HEK293T (cell line): Measurements from ENCODE around the gene DEUP1.

Source experiments
- CTCF ChIA-PET: fragments of 350-600 bp; formaldehyde crosslinking; extraction: SDS; loops from one replicate; lab custom pipeline; 2021; ENCODE audit warnings: antibody characterized with exemption, inconsistent platforms; lab: Yijun Ruan, JAX
- POLR2A ChIA-PET: fragments of 350-600 bp; formaldehyde crosslinking; extraction: SDS; loops from one replicate; lab custom pipeline; 2020; ENCODE audit warnings: antibody characterized with exemption, inconsistent platforms; lab: Yijun Ruan, JAX
- DNase-seq: peaks from one replicate; pipeline ENCODE4 v3.0.0; 2012; ENCODE audit warnings: mixed read lengths; ENCODE audit errors: extremely low spot score
- ARNT ChIP-seq: fragments of 450-650 bp; IDR thresholded peaks from 2 replicates; pipeline ENCODE4 v1.6.1; 2017; ENCODE audit warnings: mild to moderate bottlenecking
- BHLHE40 ChIP-seq: fragments of 450-650 bp; IDR thresholded peaks from 2 replicates; pipeline ENCODE4 v1.6.1; 2016; ENCODE audit warnings: mild to moderate bottlenecking, moderate library complexity, borderline replicate concordance
- CTBP1 ChIP-seq: fragments of 450-650 bp; IDR thresholded peaks from 2 replicates; pipeline ENCODE4 v1.6.1; 2016; ENCODE audit warnings: borderline replicate concordance
- ELF4 ChIP-seq: fragments of 450-650 bp; IDR thresholded peaks from 2 replicates; pipeline ENCODE4 v1.6.1; 2017; ENCODE audit warnings: antibody characterized with exemption
- FOXA1 ChIP-seq: fragments of 450-650 bp; IDR thresholded peaks from 2 replicates; pipeline ENCODE4 v1.6.1; 2016; ENCODE audit warnings: mild to moderate bottlenecking
- FOXK2 ChIP-seq: fragments of 450-650 bp; IDR thresholded peaks from 2 replicates; pipeline ENCODE4 v1.6.1; 2016; ENCODE audit warnings: mild to moderate bottlenecking
- FOXM1 ChIP-seq: fragments of 450-650 bp; IDR thresholded peaks from 2 replicates; pipeline ENCODE4 v1.6.1; 2017; ENCODE audit warnings: mild to moderate bottlenecking, borderline replicate concordance
- HDGF ChIP-seq: fragments of 450-650 bp; IDR thresholded peaks from 2 replicates; pipeline ENCODE4 v1.6.1; 2017; ENCODE audit warnings: antibody characterized with exemption, borderline replicate concordance
- L3MBTL2 ChIP-seq: fragments of 450-650 bp; conservative IDR thresholded peaks from 2 replicates; pipeline ENCODE4 v1.6.1; 2016; ENCODE audit warnings: mild to moderate bottlenecking
- LEF1 ChIP-seq: fragments of 450-650 bp; IDR thresholded peaks from 2 replicates; pipeline ENCODE4 v1.6.1; 2017; ENCODE audit warnings: mild to moderate bottlenecking, borderline replicate concordance
- NFRKB ChIP-seq: fragments of 450-650 bp; IDR thresholded peaks from 2 replicates; pipeline ENCODE4 v1.6.1; 2016; ENCODE audit warnings: mild to moderate bottlenecking, moderate library complexity
- PKNOX1 ChIP-seq: fragments of 450-650 bp; IDR thresholded peaks from 2 replicates; pipeline ENCODE4 v1.6.1; 2016
- SP1 ChIP-seq: fragments of 450-650 bp; IDR thresholded peaks from 2 replicates; pipeline ENCODE4 v1.6.1; 2017
- SUZ12 ChIP-seq: fragments of 450-650 bp; IDR thresholded peaks from 2 replicates; pipeline ENCODE4 v1.6.1; 2016; ENCODE audit warnings: mild to moderate bottlenecking
- TARDBP ChIP-seq: fragments of 450-650 bp; IDR thresholded peaks from 2 replicates; pipeline ENCODE4 v1.6.1; 2016
- ZNF384 ChIP-seq: fragments of 450-650 bp; IDR thresholded peaks from 2 replicates; pipeline ENCODE4 v1.6.1; 2016

Gene DEUP1

DNA sequence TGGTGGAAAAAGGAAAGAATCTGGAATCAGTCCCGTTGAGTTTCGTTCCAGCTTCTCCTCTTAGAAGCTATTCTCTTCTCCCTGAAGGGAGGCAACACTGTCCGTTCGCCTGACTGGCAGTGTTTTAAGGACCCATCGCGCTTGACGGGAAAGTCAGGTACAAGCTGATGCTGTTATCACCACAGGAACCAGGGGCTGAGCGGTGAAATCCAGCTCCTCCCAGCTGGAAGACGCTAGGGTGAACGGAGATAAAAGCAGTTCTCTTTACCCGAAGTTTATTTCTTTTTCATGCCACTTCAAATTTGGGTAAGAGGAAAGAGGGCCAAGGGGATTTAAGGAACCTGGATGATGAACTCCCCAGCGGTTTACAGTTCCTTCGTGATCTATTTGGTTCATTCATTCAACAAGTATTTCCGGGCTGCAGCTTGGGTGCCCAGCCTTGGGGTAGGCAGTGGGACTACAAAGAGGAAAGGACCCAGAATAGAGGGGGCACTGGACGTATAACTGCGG is 551 bp upstream of the DEUP1 start:
- TF ChIP-seq L3MBTL2 (no peak), ARNT (no peak), CTBP1 (no peak), ELF4 (no peak), TARDBP (no peak), BHLHE40 (no peak), FOXM1 (no peak), HDGF (no peak), SP1 (no peak), FOXA1 (no peak), LEF1 (no peak), SUZ12 (no peak), PKNOX1 (no peak), NFRKB (no peak)
- ChIA-PET CTCF (no interaction called here), POLR2A (no interaction called here)
- no peak for DNase-seq

DNA sequence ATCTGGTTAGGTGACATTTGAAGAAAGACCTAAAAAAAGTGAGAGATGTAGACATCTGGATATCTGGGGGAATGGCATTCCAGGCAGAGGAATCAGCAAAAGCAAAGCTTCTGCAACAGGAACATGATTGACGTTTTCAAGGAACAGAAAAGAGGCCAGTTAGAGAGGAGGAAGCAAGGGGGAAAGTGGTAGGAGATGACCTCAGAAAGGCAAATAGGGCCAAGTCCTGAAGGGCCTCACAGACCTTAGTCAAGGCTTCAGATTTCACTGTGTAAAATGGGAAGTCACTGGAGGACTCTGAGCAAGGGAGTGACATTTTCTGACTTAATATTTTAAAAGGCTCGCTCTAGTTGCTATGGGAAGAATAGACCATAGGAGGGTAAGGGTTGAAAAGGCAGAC is 9.7 kb downstream of the DEUP1 start:
- DNase-seq, result no peak
- CTCF ChIA-PET, result no interaction called here

GRCh38 chr11:93344855-93345333 is 14.4 kb downstream of the DEUP1 start:
- DNase-seq, result no peak
- POLR2A ChIA-PET, result no interaction called here
- CTCF ChIA-PET, result no interaction called here
- TF ChIP-seq L3MBTL2 (no peak), FOXA1 (no peak), BHLHE40 (no peak), ARNT (no peak), ZNF384 (no peak), HDGF (no peak), SUZ12 (no peak), FOXK2 (no peak), PKNOX1 (no peak), CTBP1 (no peak), NFRKB (no peak), FOXM1 (no peak), SP1 (no peak)

More for the DNA sequence above, 9.7 kb downstream of the DEUP1 start:
- POLR2A ChIA-PET, result no interaction called here
- TF ChIP-seq PKNOX1 (no peak), LEF1 (no peak), FOXA1 (no peak), ARNT (no peak)

GRCh38 chr11:93348930-93349329 is 18.4 kb downstream of the DEUP1 start:
- POLR2A ChIA-PET, result no interaction called here
- DNase-seq, result no peak
- TF ChIP-seq CTBP1, result no peak
- no peak for TF ChIP-seq NFRKB
- TF ChIP-seq ELF4, result no peak
- no peak for TF ChIP-seq ZNF384
- no peak for TF ChIP-seq ARNT
- TF ChIP-seq TARDBP, result no peak
- no peak for TF ChIP-seq PKNOX1
- CTCF ChIA-PET, result interaction anchor here (0.6 to 0.7 kb wide), 2 partner anchors 54 to 304 kb away, joined by 3 read pairs; no protein-coding TSS in a partner anchor

- ChIA-PET POLR2A (no interaction called here), CTCF (no interaction called here)
- DNase-seq, result no peak
- TF ChIP-seq SUZ12, result no peak
- no peak for TF ChIP-seq ZNF384
- no peak for TF ChIP-seq TARDBP
- TF ChIP-seq ELF4, result no peak
- no peak for TF ChIP-seq HDGF
- no peak for TF ChIP-seq ARNT
- no peak for TF ChIP-seq LEF1
- TF ChIP-seq PKNOX1, result no peak
Observed at GRCh38 chr11:93350835-93351234, 20.3 kb downstream of the DEUP1 start.

DNA sequence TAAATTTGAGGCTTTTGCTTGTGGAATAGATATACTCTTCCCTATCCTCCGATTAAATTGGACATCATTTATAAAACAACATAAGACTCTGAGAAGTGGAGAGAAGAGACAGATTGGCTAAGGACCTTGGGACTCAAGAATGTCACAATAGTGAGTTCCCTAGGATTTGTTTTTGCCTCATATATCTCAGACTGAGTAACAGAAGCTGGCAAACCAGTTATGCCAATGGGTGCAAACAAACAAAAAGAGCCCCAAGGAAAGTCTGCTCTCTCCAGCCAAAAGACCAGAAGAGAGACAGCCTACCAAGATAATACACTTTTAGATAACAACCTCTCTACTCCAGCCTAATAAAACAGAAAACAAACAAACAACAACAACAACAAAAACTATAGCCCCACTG is 28.9 kb downstream of the DEUP1 start:
- no peak for TF ChIP-seq SUZ12
- no peak for TF ChIP-seq PKNOX1
- TF ChIP-seq NFRKB, result no peak
- no peak for TF ChIP-seq ELF4
- TF ChIP-seq ARNT, result no peak
- TF ChIP-seq TARDBP, result no peak
- TF ChIP-seq L3MBTL2, result no peak
- no peak for TF ChIP-seq HDGF
- no peak for TF ChIP-seq FOXM1
- TF ChIP-seq CTBP1, result no peak
- no peak for TF ChIP-seq BHLHE40
- TF ChIP-seq LEF1, result no peak
- TF ChIP-seq ZNF384, result no peak
- DNase-seq, result no peak
- ChIA-PET POLR2A (no interaction called here), CTCF (no interaction called here)
